H9 (cell line): Measurements from ENCODE around the gene LAMB1. TPM values are rescaled to one million over a fixed set of nuclear protein-coding genes. Genes with fewer than 3 reads are reported as not detected.

Experiments
- DNase-seq: peaks from one replicate; pipeline ENCODE4 v3.0.0-alpha.2; 2017
- H2AFZ ChIP-seq: one replicate; pipeline ENCODE4 v1.6.1; 2013; ENCODE audit warnings: mild to moderate bottlenecking, low read length, control low read depth, moderate library complexity
- H2AK5ac ChIP-seq: 2 replicates; pipeline ENCODE4 v1.6.1; 2013; ENCODE audit warnings: low read length, control low read depth, mixed read lengths; ENCODE audit not compliant: insufficient read length
- H2BK120ac ChIP-seq: one replicate; pipeline ENCODE4 v1.6.1; 2013; ENCODE audit warnings: low read depth, mild to moderate bottlenecking, low read length, control low read depth, inconsistent platforms; ENCODE audit not compliant: poor library complexity, severe bottlenecking
- H2BK12ac ChIP-seq: 2 replicates; pipeline ENCODE4 v1.6.1; 2013; ENCODE audit warnings: low read length, control low read depth, mixed read lengths, low read depth; ENCODE audit not compliant: insufficient read length
- H2BK15ac ChIP-seq: 2 replicates; pipeline ENCODE4 v1.6.1; 2013; ENCODE audit warnings: low read depth, low read length, control low read depth
- H2BK20ac ChIP-seq: one replicate; pipeline ENCODE4 v1.6.1; 2013; ENCODE audit warnings: low read depth, mild to moderate bottlenecking, low read length, control low read depth, inconsistent platforms; ENCODE audit not compliant: poor library complexity, severe bottlenecking
- H2BK5ac ChIP-seq: 2 replicates; pipeline ENCODE4 v1.6.1; 2013; ENCODE audit warnings: low read length, control low read depth, mixed read lengths; ENCODE audit not compliant: insufficient read length
- H3K14ac ChIP-seq: 2 replicates; pipeline ENCODE4 v1.6.1; 2013; ENCODE audit warnings: low read length, control low read depth; ENCODE audit not compliant: insufficient read depth
- H3K18ac ChIP-seq: 2 replicates; pipeline ENCODE4 v1.6.1; 2013; ENCODE audit warnings: low read depth, mild to moderate bottlenecking, mixed read lengths, low read length, control low read depth; ENCODE audit not compliant: insufficient read length
- H3K23ac ChIP-seq: 2 replicates; pipeline ENCODE4 v1.6.1; 2013; ENCODE audit warnings: low read length, control low read depth, mixed read lengths, low read depth; ENCODE audit not compliant: insufficient read length
- H3K23me2 ChIP-seq: 2 replicates; pipeline ENCODE4 v1.6.1; 2013; ENCODE audit warnings: low read depth, mild to moderate bottlenecking, mixed read lengths, low read length, control low read depth; ENCODE audit not compliant: insufficient read length, poor library complexity, severe bottlenecking
- H3K27ac ChIP-seq: 2 replicates; pipeline ENCODE4 v1.5.1; 2013; ENCODE audit warnings: low read length, control low read depth, mixed read lengths, low read depth; ENCODE audit not compliant: insufficient read length
- H3K27me3 ChIP-seq: 2 replicates; pipeline ENCODE4 v1.6.1; 2013; ENCODE audit warnings: low read length, control low read depth, inconsistent platforms; ENCODE audit not compliant: insufficient read depth
- H3K4ac ChIP-seq: 2 replicates; pipeline ENCODE4 v1.6.1; 2013; ENCODE audit warnings: low read depth, mild to moderate bottlenecking, control low read depth, inconsistent platforms, low read length, moderate library complexity
- H3K4me1 ChIP-seq: 2 replicates; pipeline ENCODE4 v1.6.1; 2013; ENCODE audit warnings: low read length, control low read depth, inconsistent platforms; ENCODE audit not compliant: insufficient read depth
- H3K4me2 ChIP-seq: 2 replicates; pipeline ENCODE4 v1.6.1; 2013; ENCODE audit warnings: low read length, control low read depth, mixed read lengths; ENCODE audit not compliant: insufficient read length, insufficient read depth
- H3K56ac ChIP-seq: 2 replicates; pipeline ENCODE4 v1.6.1; 2013; ENCODE audit warnings: low read depth, mild to moderate bottlenecking, mixed read lengths, low read length, control low read depth; ENCODE audit not compliant: insufficient read length
- H3K79me1 ChIP-seq: 2 replicates; pipeline ENCODE4 v1.6.1; 2013; ENCODE audit warnings: low read depth, mild to moderate bottlenecking, moderate library complexity, low read length, control low read depth, inconsistent platforms; ENCODE audit not compliant: insufficient read depth, poor library complexity, severe bottlenecking
- H3K79me2 ChIP-seq: 2 replicates; pipeline ENCODE4 v1.6.1; 2013; ENCODE audit warnings: low read length, control low read depth, inconsistent platforms; ENCODE audit not compliant: insufficient read depth
- H3K9ac ChIP-seq: 2 replicates; pipeline ENCODE4 v1.6.1; 2013; ENCODE audit warnings: low read length, control low read depth, mixed read lengths; ENCODE audit not compliant: insufficient read length; ENCODE audit errors: extremely low read depth
- H3K9me3 ChIP-seq: one replicate; pipeline ENCODE4 v1.6.1; 2013; ENCODE audit warnings: low read depth, low read length, inconsistent platforms; ENCODE audit not compliant: control insufficient read depth
- H3T11ph ChIP-seq: one replicate; pipeline ENCODE4 v1.6.1; 2013; ENCODE audit warnings: mild to moderate bottlenecking, low read length, control low read depth, inconsistent platforms
- H4K20me1 ChIP-seq: one replicate; pipeline ENCODE4 v1.6.1; 2013; ENCODE audit not compliant: control insufficient read depth, insufficient read length, insufficient read depth
- H4K5ac ChIP-seq: 2 replicates; pipeline ENCODE4 v1.6.1; 2013; ENCODE audit warnings: low read depth, mild to moderate bottlenecking, mixed read lengths, low read length, control low read depth; ENCODE audit not compliant: insufficient read length
- H4K8ac ChIP-seq: replicated peaks from 2 replicates; pipeline ENCODE4 v1.6.1; 2013; ENCODE audit warnings: low read length, control low read depth, mixed read lengths, low read depth; ENCODE audit not compliant: insufficient read length
- H4K91ac ChIP-seq: 2 replicates; pipeline ENCODE4 v1.6.1; 2013; ENCODE audit warnings: low read depth, mild to moderate bottlenecking, moderate library complexity, mixed read lengths, low read length, control low read depth; ENCODE audit not compliant: insufficient read length
- H3K27ac Mint-ChIP-seq, 3 experiments: 2 replicates in 2 of 3; 3 replicates in 1 of 3; pipeline ENCODE4 v1.8.0; 2020 to 2021; ENCODE audit warnings: mixed read lengths in 3 of 3, mild to moderate bottlenecking in 1 of 3, moderate library complexity in 1 of 3
- H3K27me3 Mint-ChIP-seq: 2 replicates; pipeline ENCODE4 v1.8.0; 2021; ENCODE audit warnings: low read depth, mild to moderate bottlenecking, moderate library complexity, mixed read lengths
- H3K36me3 Mint-ChIP-seq, 3 experiments: 2 replicates in 2 of 3; 3 replicates in 1 of 3; pipeline ENCODE4 v1.8.0; 2020 to 2021; ENCODE audit warnings: low read depth in 3 of 3, mixed read lengths in 3 of 3; ENCODE audit not compliant: insufficient read depth in 1 of 3
- H3K4me1 Mint-ChIP-seq, 2 experiments: 2 replicates each; pipeline ENCODE4 v1.8.0; 2020; ENCODE audit warnings: mixed read lengths in 2 of 2
- H3K4me3 Mint-ChIP-seq, 2 experiments: 2 replicates in 1 of 2; 3 replicates in 1 of 2; pipeline ENCODE4 v1.8.0; 2020 to 2021; ENCODE audit warnings: mild to moderate bottlenecking in 2 of 2, mixed read lengths in 2 of 2, moderate library complexity in 1 of 2
- H3K9me3 Mint-ChIP-seq, 2 experiments: 2 replicates in 1 of 2; 3 replicates in 1 of 2; pipeline ENCODE4 v1.8.0; 2020; ENCODE audit warnings: mild to moderate bottlenecking in 2 of 2, mixed read lengths in 2 of 2, moderate library complexity in 1 of 2
- CTCF ChIP-seq: fragments of 200-600 bp; sonication (generic); conservative IDR thresholded peaks from 3 replicates; pipeline ENCODE4 v1.8.0; 2021; ENCODE audit warnings: antibody characterized with exemption, mild to moderate bottlenecking
- WGBS: extraction: QIAGEN DNeasy Blood & Tissue Kit; methylation state at CpG from one replicate; pipeline ENCODE4 v1.1.7; 2013; ENCODE audit warnings: missing lambda C conversion rate, low lambda C conversion rate, mixed read lengths; ENCODE audit not compliant: insufficient read length; ENCODE audit errors: extremely low coverage; 5-methylcytosine and 5-hydroxymethylcytosine counted together
- long read RNA-seq: library from polyadenylated mRNA; unstranded; transcript quantifications from one replicate; pipeline ENCODE4 v2.0.0, GENCODE V29; 2020
- total RNA-seq: library from RNA; stranded (reverse); gene quantifications from 2 replicates; pipeline ENCODE4 v1.2.1, GENCODE V29; 2021

Gene LAMB1
- 75.8 and 78.9 TPM in 2 replicates for total RNA-seq
- long read RNA-seq, full-length matches to known transcripts: 38 of 166 reads
- long read RNA-seq, partial matches to known transcripts: 100 of 166 reads
- long read RNA-seq, other reads (novel, unspliced or antisense): 28 of 166 reads

- no peak within 1 kb of the TSS for H3K4ac ChIP-seq
- no peak within 1 kb of the TSS for H2BK20ac ChIP-seq
- Mint-ChIP-seq H3K4me1 (peaks cover 24 to 25% of the 10 kb centered on the region in 2 experiments), H3K27me3 (peaks cover 68% of the 10 kb centered on the region), H3K4me3 (peak within 1 kb of the TSS; percentile 82 to 88), H3K9me3 (no peaks in the 10 kb centered on the region; a peak in 2 of 5 replicates), H3K36me3 (peaks cover 2 to 17% (median 4%) of the 10 kb centered on the region in 3 experiments; a peak in 5 of 7 replicates), H3K27ac (peak within 1 kb of the TSS in 1 of 3 experiments; percentile 57; a peak in 1 of 7 replicates)
- no peak within 1 kb of the TSS for H3K23ac ChIP-seq
- WGBS: no CpG with 5 or more reads among the region's 75 CpGs
- DNase-seq: peak; percentile 84
- H4K5ac ChIP-seq: no peak within 1 kb of the TSS
- peak within 1 kb of the TSS; percentile 79 for H3K4me2 ChIP-seq
- no peak within 1 kb of the TSS for H2BK5ac ChIP-seq
- H3K56ac ChIP-seq: no peak within 1 kb of the TSS
- no peaks in the 10 kb centered on the region for H3K79me2 ChIP-seq
- H3K18ac ChIP-seq: peak within 1 kb of the TSS; percentile 8
- H3K79me1 ChIP-seq: no peaks in the 10 kb centered on the region
- no peak within 1 kb of the TSS for H4K8ac ChIP-seq
- no peaks in the 10 kb centered on the region; the same call in 1 of the 2 replicates for H3K4me1 ChIP-seq
- peaks cover 51% of the 10 kb centered on the region for H3K27me3 ChIP-seq
- H3K9ac ChIP-seq: no peak within 1 kb of the TSS
- no peak within 1 kb of the TSS for H2AK5ac ChIP-seq
- H3K14ac ChIP-seq: peak within 1 kb of the TSS; percentile 43
- H3K27ac ChIP-seq: no peak within 1 kb of the TSS
- H4K20me1 ChIP-seq: no peaks in the 10 kb centered on the region
- H2BK15ac ChIP-seq: no peak within 1 kb of the TSS; the same call in 1 of the 2 replicates
- peaks cover 16% of the 10 kb centered on the region for H3K23me2 ChIP-seq
- no peaks in the 10 kb centered on the region for H3K9me3 ChIP-seq
- no peak for TF ChIP-seq CTCF
- no peak within 1 kb of the TSS for H2AFZ ChIP-seq
- H3T11ph ChIP-seq: no peak within 1 kb of the TSS
- H4K91ac ChIP-seq: no peak within 1 kb of the TSS
- no peak within 1 kb of the TSS for H2BK120ac ChIP-seq
- no peak within 1 kb of the TSS for H2BK12ac ChIP-seq
These were observed at the start of gene LAMB1 for GRCh38 chr7:108002726-108003598. Gene LAMB1, minus strand, starts transcription at chr7:108003161. Its CDS starts 276 bp downstream, at chr7:108002885.
